NB4 (cell line): ENCODE data around the gene RGL3.

ENCODE experiments used
- CTCF ChIP-seq: IDR thresholded peaks from one replicate; pipeline ENCODE4 v1.5.1; 2012; ENCODE audit warnings: low read depth, low read length
- MAX ChIP-seq: IDR thresholded peaks from 2 replicates; pipeline ENCODE4 v1.6.1; 2011; ENCODE audit warnings: low read depth, low read length
- MYC ChIP-seq: IDR thresholded peaks from 2 replicates; pipeline ENCODE4 v1.6.1; 2011; ENCODE audit warnings: low read depth, low read length
- POLR2A ChIP-seq: IDR thresholded peaks from 2 replicates; pipeline ENCODE4 v1.6.1; 2011; ENCODE audit warnings: mild to moderate bottlenecking; ENCODE audit not compliant: insufficient read length; ENCODE audit errors: extremely low read depth

- TF ChIP-seq CTCF, result no peak
- no peak for TF ChIP-seq POLR2A
- no peak for TF ChIP-seq MAX
- no peak for TF ChIP-seq MYC
Observed at GRCh38 chr19:11349171-11349570, 69.9 kb downstream of the RGL3 start.
